Ecto neural progenitor cell (in vitro differentiated cells): ENCODE data around the gene KANK3.
A peak's percentile ranks its signal among the peaks of the same experiment; 100 is the strongest.
"Not testable (repeated sequence)": the region's sequence is repeated elsewhere in the genome, so short reads cannot be mapped to it uniquely, and the experiment has no call there.

ENCODE experiments used
- DNase-seq: peaks from one replicate; pipeline ENCODE4 v3.0.0-alpha.2; 2018; ENCODE audit warnings: low spot score

The KANK3 gene

DNA sequence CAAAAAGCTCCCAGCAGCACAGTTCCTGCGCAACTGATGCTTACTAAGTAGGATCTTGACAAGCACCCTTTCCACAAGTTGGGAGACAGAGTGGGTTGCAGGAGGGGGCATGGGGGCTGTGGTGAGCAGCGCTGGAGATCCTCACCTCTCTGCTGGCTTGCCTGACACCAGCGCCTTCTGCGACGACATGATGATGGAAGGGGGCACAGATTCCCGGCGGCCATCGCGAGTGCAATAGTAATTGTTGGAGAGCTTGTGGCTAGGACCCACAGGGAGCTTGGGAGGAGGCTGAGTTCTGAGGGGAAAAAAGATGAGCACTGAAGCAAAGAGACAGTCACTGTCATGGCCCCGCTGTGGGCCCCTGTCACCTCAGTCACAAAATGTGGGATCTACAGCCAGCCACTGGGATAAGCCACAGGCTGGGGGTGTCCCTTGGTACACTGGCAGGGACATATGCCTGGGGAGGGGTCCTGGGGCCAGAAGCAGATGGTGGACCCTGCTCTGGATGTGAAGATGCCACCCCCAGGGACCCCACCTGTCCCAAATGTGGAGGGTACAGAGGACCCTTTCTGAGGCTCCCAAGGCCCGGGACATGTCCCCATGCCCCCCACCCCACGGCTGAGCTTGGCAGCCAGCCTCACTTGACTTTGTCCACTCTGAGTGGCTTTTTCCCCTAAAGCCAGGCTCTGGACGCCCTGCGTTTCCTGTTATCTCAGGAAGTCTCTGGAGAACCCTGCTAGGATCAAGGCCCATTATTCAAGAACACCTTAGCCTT, 26.5 kb downstream of the KANK3 start:
- DNase-seq: no peak

- DNase-seq: not testable (repeated sequence)
These were observed 28.0 kb downstream of the KANK3 start for GRCh38 chr19:8314981-8315640.

- no peak for DNase-seq
These were observed 31.4 kb downstream of the KANK3 start for GRCh38 chr19:8311461-8312260.

DNA sequence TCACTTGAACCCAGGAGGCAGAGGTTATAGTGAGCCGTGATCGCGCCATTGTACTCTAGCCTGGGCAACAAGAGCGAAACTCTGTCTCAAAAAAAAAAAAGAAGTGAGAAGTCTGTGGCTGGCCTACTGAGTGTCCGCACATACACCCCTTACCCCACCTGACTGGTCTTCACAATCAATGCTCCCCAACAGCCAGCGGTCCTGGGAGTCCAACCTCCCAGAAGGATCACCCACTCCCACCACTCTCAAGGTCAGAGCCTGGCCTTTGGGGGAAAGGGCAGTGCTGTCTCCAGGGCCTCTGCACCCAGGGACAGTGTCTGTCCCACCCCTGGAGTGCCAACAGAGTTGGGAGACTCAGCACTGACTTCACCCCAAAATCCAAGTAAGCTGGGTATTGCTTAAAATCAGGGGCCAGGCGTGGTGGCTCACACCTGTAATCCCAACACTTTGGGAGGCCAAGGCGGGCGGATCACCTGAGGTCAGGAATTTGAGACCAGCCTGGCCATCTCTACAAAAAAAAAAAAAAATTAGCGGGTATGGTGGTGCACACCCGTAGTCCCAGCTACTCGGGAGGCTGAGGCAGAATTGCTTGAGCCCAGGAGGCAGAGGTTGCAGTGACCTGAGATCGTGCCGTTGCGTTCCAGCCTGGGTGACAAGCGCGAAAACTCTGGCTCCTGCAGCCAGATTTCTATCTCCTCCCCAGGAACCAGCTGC, 32.6 kb downstream of the KANK3 start:
- DNase-seq: no peak

DNA sequence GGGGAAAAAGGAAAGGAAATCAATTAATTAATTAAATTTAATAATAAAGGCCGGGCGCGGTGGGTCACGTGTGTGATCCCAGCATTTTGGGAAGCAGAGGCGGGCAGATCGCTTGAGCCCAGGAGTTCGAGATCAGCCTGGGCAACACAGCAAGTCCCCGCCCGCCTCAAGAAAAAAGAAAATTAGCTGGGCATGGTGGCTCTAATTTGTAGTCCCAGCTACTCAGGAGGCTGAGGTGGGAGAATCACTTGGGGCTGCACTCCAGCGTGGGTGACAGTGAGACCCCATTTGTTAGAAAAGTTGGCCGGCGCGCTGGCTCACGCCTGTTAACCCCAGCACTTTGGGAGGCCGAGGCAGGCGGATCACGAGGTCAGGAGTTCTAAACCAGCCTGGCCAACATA, 34.2 kb downstream of the KANK3 start:
- DNase-seq: no peak

DNA sequence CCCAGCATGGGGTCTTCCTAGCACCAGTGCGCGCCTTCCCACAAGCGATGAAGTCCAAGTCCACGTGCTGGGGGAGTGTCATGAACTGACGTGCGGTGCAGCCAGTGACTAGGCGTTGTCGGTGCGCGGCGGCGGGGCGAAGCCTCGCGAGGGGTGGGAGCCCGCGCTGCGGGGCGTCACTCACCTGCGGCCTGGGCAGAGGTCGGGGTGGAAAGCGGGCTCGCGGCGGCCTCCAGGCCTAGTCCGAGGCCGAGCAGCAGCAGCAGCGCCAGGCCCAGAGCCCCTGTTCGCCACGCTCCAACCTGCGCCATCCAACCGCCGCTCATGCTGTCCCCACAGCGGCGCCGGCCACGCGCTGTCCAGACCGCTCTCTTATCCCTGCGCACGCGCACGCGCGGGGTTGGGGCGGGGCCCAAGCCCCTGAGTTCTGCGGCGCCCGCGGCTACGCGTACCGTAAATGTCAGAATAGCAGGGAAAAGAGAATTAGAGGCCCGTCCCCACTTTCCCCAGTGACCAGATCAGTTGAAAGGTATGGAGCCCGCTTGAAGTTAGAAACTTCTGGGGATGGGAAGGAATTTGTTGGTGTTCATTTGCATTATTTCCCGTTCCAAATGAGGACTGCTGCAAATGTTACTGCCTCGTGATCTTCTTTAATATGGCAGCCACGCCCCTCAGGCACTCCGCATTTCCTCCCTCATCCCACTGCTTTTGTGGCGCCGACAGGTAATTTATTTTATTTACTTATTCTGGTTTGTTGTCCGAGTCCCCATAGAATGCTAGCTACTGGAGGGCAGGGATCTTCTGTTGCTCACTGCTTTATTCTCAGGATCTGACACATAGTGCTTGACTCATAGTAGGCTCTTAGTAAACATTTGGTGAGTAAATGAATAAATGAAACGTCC, 34.8 kb downstream of the KANK3 start, which contains the start of gene CD320:
CD320 (minus strand) TSS at position 394 of the 902 bp plus-strand sequence; CDS start at position 326, 68 bp downstream.
- DNase-seq: peak; percentile 89

DNA sequence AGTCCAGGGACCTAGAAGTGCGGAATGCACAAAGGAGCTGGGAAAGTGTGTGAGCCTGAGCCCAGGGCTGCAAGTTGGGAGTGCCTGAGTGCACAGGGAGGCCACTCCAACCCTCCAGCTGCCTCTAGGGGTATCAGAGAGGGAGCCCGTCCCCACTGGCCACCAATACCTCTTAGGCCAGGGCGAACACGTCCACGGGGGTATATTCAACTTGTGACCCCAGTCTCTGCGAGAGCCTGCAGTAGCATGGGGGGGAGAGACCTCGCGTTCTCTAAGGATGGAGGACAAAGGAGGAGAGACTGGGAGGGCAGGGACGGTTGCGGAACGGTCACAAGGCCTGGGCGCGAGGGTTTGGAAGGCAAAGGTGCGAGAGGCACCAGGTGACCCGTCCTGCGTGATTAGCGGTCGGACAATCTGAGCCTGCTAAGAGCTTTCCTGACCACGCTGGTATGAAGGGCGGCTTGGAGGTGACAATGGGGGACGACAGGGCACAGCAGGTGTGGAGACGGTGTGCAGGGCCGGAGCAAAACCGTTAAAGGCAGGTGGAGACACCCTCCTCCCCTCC, 35.6 kb downstream of the KANK3 start:
- no peak for DNase-seq

DNA sequence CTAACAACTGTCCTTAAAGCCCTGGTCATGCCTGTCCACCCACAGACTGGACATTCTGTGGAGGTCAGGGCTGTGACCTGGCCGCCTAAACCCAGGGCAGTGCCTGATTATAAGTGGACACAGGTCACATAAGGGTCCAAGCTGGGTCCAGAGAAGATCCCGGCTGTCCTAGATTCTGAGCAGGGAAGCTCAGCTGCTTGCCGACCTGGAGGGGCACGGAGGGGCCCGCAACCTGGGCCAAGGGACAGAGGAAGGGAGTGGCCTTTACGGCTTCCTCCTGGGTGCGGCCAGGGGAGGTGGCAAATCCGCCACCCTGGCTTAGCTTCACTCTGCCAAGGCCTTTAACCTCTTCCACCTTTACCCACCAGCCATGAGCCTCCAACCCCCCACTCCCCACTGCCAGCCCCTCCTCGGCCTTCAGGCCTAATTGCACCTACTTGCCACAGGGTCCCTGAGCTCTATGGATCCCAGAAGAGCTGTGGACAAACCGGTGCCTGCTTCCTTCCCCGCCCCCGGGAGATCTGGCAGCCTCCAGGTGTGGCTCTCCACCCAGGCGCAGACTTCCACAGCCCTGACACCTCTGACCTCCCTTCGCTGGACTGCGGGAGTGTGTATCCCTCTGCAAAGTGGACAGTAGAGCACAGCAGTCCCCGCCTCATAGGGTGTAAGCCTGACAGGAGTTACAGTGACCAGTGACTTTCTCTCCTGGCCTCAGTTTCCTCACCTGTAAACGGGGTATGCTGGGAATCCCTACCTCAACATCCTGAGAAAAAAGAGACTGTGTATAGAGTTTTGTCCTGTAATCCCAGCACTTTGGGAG, 36.6 kb downstream of the KANK3 start:
- DNase-seq: no peak

- DNase-seq: no peak
These were observed 37.3 kb downstream of the KANK3 start for GRCh38 chr19:8305798-8306197.

DNA sequence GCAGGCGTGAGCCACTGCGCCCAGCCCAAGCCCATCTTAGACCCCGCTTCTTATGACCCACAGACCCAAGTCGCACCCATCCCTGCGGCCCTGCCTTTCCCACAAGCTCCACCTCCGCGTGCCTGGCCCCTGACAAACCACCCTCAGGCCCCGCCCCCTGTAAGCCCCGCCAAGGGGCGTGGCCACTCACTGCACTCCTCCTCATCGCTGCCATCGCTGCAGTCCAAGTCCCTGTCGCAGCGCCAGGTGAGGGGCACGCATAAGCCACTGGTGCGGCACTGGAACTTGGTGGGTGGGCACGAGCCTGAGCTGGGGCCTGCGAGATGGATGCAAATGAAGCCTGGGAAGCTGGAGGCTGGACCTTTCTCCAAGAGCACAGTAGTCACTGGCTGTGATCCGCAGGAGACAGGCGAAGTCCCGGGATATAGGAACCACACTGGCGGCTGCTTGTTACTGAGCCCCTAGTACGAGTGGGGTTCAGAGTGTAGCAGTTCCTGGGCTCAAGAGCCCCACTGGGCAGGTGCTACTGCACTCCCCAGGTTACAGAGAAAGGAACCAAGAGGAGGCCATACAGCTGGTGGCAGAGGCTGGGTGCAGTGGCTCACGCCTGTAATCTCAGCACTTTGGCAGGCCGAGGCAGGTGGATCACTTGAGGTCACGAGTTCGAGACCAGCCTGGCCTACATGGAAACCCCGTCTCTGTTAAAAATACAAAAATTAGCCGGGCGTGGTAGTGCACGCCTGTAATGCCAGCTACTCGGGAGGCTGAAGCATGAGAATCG, 38.0 kb downstream of the KANK3 start:
- DNase-seq: peak; percentile 88

- DNase-seq: no peak
These were observed 40.3 kb downstream of the KANK3 start for GRCh38 chr19:8302734-8303133.

DNA sequence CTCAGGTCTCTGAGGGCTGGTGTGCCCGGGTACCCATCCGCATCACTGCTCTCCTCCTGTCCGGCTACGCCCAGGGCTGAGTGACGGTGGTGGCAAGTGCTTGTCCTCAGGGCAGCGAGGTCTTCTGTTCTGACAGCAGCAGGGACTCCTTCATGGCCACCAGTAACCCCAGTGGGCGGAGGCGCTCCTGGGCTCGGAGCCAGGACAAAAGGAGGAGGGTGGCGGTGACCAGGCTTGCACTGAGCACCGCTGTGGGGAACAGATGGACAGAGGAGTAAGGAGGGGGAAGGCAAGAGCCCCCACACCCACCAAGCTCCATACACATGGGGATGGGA, 40.7 kb downstream of the KANK3 start:
- DNase-seq: no peak

DNA sequence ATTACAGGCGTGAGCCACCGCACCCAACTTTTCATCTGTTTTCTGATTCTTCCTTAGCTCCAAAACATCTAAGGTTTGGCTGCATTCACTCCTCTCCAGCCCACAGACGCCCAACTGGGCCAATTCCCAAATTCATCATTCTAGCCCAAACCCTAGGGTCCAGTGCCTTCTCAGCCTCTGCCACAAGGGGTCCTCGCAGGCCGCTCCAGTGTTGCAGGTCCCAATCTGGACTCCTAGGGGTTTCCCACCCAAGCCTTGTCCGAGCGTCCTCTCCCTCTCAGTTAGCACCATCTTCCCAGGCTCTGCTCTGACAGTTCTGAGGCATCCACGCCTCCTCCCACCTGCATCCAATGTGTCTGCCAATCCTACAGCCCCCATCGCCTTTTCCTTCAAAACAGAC, 51.7 kb downstream of the KANK3 start:
- DNase-seq: not testable (repeated sequence)

- DNase-seq: not testable (repeated sequence)
These were observed 66.6 kb downstream of the KANK3 start for GRCh38 chr19:8276508-8276907.
